ENCODE measurements around the gene ARFGEF3. TPM values are rescaled to one million over a fixed set of nuclear protein-coding genes. Genes with fewer than 3 reads are reported as not detected.

ARFGEF3 gene
- total RNA-seq, 2 donors from 2014 or later, result 3.6 to 8.0 TPM

DNA sequence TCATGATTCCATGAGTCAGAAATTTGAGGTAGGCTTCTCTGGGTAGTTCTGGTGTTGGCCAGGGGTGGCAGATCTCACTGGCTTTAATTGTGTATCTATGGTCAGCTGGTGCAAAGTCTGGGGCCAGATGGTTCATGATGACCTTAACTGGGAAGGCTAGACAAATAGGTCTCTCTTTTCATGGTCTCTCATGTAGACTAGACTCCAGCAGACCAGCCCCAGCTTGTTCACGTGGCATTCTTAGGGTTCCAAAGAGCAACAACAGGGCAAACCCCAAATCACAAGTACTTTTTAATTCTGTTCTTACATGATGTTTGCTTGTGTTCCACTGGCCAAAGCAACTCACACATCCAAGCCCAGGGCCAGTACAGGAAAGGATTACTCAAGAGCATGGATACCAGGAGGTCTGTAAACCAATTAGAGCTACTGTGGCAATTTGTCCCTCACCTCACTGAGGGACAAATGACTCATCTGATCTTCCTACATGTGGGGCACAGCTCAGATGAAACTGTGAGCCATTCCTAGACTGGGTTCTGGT, 136.1 kb downstream of the ARFGEF3 start:
- Mint-ChIP-seq H3K36me3 (ENCODE audit: low read depth) (no peaks in the 10 kb centered on the region), H3K4me1 (no peaks in the 10 kb centered on the region), H3K9me3 (no peaks in the 10 kb centered on the region), H3K27me3 (peaks cover 24% of the 10 kb centered on the region), H3K27ac (no peak overlapping the region), H3K4me3 (no peak overlapping the region)
- peak; percentile 95 for ATAC-seq (replicated peaks)

DNA sequence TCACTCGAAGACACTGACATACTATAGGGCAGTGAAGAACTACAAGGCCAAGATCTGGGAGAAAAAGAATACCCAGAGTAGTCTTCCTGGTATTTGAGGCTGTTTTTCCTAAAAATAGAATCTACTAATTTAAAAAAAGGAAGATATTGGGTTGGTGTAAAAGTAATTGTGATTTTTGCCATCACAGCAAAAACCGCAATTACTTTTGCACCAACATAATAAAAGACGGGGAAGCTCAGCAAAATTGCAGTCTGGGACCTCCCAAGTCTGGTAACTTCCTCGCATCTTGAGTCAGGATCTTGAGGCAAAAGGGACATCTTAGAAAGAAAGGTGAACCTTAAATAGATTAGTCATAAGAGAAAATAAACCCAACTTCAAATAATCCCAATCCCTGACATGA, 138.7 kb downstream of the ARFGEF3 start:
- Mint-ChIP-seq H3K27ac (no peak overlapping the region), H3K27me3 (peaks cover 21% of the 10 kb centered on the region), H3K4me3 (no peak overlapping the region), H3K36me3 (ENCODE audit: low read depth) (no peaks in the 10 kb centered on the region), H3K4me1 (no peaks in the 10 kb centered on the region), H3K9me3 (no peaks in the 10 kb centered on the region)
- ATAC-seq (replicated peaks), result no peak

GRCh38 chr6:138302554-138302953, 140.8 kb downstream of the ARFGEF3 start:
- H3K4me1 Mint-ChIP-seq, result no peaks in the 10 kb centered on the region
- H3K27ac Mint-ChIP-seq, result no peak overlapping the region
- no peaks in the 10 kb centered on the region for H3K36me3 Mint-ChIP-seq (ENCODE audit: low read depth)
- no peaks in the 10 kb centered on the region for H3K9me3 Mint-ChIP-seq
- no peak overlapping the region for H3K4me3 Mint-ChIP-seq
- ATAC-seq (replicated peaks), result no peak
- H3K27me3 Mint-ChIP-seq, result peaks cover 21% of the 10 kb centered on the region

DNA sequence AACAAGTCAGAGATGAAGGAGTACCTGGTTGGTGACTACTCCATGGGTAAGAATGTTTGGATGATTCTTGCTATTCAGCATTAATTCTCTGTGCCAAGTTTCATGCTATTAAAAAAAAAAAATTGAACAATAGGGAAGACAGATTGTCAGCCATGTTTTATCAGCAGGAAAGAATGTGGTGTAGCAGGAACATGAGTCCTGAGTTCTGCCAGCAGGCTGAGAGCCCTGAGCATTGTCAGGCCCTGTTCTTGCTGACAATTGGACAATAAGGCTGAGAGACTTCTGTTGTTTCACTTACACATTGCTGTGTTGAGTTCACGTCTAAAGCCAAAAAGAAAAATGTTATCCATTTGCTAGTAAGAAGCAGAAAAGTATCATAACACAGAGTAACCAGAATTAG, 145.6 kb downstream of the ARFGEF3 start:
- Mint-ChIP-seq H3K27me3 (peaks cover 1% of the 10 kb centered on the region), H3K27ac (no peak overlapping the region), H3K4me1 (no peaks in the 10 kb centered on the region), H3K36me3 (ENCODE audit: low read depth) (no peaks in the 10 kb centered on the region), H3K4me3 (no peak overlapping the region), H3K9me3 (no peaks in the 10 kb centered on the region)
- no peak for ATAC-seq (replicated peaks)

GRCh38 chr6:138307816-138308730, 146.3 kb downstream of the ARFGEF3 start:
- H3K4me1 Mint-ChIP-seq, result no peaks in the 10 kb centered on the region
- no peak overlapping the region for H3K4me3 Mint-ChIP-seq
- H3K9me3 Mint-ChIP-seq, result no peaks in the 10 kb centered on the region
- no peak overlapping the region for H3K27ac Mint-ChIP-seq
- no peak for ATAC-seq (replicated peaks)
- peaks cover 3% of the 10 kb centered on the region for H3K27me3 Mint-ChIP-seq
- no peaks in the 10 kb centered on the region for H3K36me3 Mint-ChIP-seq (ENCODE audit: low read depth)

GRCh38 chr6:138308731-138309110, 147.0 kb downstream of the ARFGEF3 start:
- no peak overlapping the region for H3K4me3 Mint-ChIP-seq

GRCh38 chr6:138309695-138310094, 148.0 kb downstream of the ARFGEF3 start:
- H3K4me3 Mint-ChIP-seq, result no peak overlapping the region
- H3K4me1 Mint-ChIP-seq, result no peaks in the 10 kb centered on the region
- no peaks in the 10 kb centered on the region for H3K36me3 Mint-ChIP-seq (ENCODE audit: low read depth)
- peaks cover 3% of the 10 kb centered on the region for H3K27me3 Mint-ChIP-seq
- H3K27ac Mint-ChIP-seq, result no peak overlapping the region
- no peak for ATAC-seq (replicated peaks)
- no peaks in the 10 kb centered on the region for H3K9me3 Mint-ChIP-seq

More at GRCh38 chr6:138308731-138309110, 147.0 kb downstream of the ARFGEF3 start:
- no peaks in the 10 kb centered on the region for H3K4me1 Mint-ChIP-seq
- H3K9me3 Mint-ChIP-seq, result no peaks in the 10 kb centered on the region
- no peak overlapping the region for H3K27ac Mint-ChIP-seq
- H3K36me3 Mint-ChIP-seq (ENCODE audit: low read depth), result no peaks in the 10 kb centered on the region
- peaks cover 3% of the 10 kb centered on the region for H3K27me3 Mint-ChIP-seq
- no peak for ATAC-seq (replicated peaks)

- Mint-ChIP-seq H3K27ac (no peak overlapping the region), H3K36me3 (ENCODE audit: low read depth) (no peaks in the 10 kb centered on the region), H3K9me3 (no peaks in the 10 kb centered on the region), H3K4me3 (no peak overlapping the region), H3K4me1 (no peaks in the 10 kb centered on the region), H3K27me3 (peaks cover 3% of the 10 kb centered on the region)
- no peak for ATAC-seq (replicated peaks)
Observed at GRCh38 chr6:138310294-138310693, 148.6 kb downstream of the ARFGEF3 start.

DNA sequence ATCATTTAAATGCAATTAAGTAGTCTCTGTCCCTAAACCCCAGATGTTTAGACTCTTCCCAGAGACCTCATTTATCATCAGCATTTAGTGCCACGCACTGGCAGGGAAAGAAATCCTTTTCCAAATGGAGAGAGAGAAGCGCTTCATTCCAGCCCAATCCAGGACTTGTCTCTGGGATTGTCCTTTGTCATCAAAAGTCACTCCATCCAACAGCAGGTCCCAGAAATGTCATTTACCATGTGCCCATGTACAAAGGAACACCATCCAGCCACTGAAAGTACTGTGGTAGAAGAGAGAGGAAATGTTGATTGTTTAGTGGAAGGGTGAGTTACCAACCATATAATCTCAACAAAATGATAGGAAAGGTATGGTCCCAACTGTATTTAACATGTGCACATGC, 149.1 kb downstream of the ARFGEF3 start:
- H3K4me1 Mint-ChIP-seq, result no peaks in the 10 kb centered on the region
- H3K4me3 Mint-ChIP-seq, result no peak overlapping the region
- no peak for ATAC-seq (replicated peaks)
- H3K27me3 Mint-ChIP-seq, result peaks cover 3% of the 10 kb centered on the region
- no peak overlapping the region for H3K27ac Mint-ChIP-seq
- H3K36me3 Mint-ChIP-seq (ENCODE audit: low read depth), result no peaks in the 10 kb centered on the region
- no peaks in the 10 kb centered on the region for H3K9me3 Mint-ChIP-seq

DNA sequence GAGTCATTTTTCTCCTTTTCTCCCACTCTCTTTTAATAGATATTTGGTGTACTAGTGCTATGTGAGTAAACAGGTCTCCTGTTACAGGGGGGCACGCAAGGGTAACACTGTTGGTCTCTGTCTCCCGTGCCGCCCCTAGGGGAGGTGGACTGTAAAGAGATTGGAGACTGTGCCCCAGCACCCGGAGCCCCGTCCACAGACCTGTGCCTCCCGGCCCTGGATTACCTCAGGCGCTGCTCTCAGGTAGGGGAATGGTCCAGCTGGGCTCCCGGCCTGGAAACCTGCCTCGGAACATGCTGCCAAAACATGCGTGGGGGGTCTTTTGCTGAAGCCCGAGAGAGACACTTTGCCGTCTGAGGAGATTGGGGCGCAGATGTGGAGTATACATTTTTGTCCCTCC, 149.5 kb downstream of the ARFGEF3 start:
- Mint-ChIP-seq H3K4me1 (no peaks in the 10 kb centered on the region), H3K27me3 (peaks cover 3% of the 10 kb centered on the region), H3K36me3 (ENCODE audit: low read depth) (no peaks in the 10 kb centered on the region), H3K9me3 (no peaks in the 10 kb centered on the region), H3K27ac (no peak overlapping the region), H3K4me3 (no peak overlapping the region)
- ATAC-seq (replicated peaks), result no peak

- no peaks in the 10 kb centered on the region for H3K36me3 Mint-ChIP-seq (ENCODE audit: low read depth)
Observed at GRCh38 chr6:138318741-138319375, 157.1 kb downstream of the ARFGEF3 start.

DNA sequence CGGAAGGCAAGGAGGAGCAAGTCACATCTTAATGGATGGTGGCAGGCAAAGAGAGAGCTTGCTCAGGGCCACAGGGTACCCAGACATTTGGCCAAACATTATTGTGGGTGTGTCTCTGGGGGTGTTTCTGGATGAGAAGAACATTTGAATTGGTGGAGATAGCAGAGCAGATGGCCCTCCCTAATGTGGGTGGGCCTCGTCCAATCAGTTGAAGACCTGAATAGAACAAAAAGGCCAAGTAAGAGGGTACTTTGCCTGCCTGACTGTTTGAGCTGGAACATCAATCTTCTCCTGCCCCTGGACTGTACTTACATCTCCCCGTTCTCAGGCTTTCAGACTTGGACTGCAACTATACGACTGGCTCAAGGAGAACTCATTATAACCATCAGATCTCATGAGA, 160.2 kb downstream of the ARFGEF3 start:
- peaks cover 20% of the 10 kb centered on the region for H3K27me3 Mint-ChIP-seq
- no peak overlapping the region for H3K27ac Mint-ChIP-seq
- peaks cover 5% of the 10 kb centered on the region for H3K9me3 Mint-ChIP-seq
- no peaks in the 10 kb centered on the region for H3K36me3 Mint-ChIP-seq (ENCODE audit: low read depth)
- no peak overlapping the region for H3K4me3 Mint-ChIP-seq
- H3K4me1 Mint-ChIP-seq, result no peaks in the 10 kb centered on the region
- ATAC-seq (replicated peaks), result no peak

More at GRCh38 chr6:138318741-138319375, 157.1 kb downstream of the ARFGEF3 start:
- H3K4me1 Mint-ChIP-seq, result no peaks in the 10 kb centered on the region
- no peak overlapping the region for H3K27ac Mint-ChIP-seq
- no peak overlapping the region for H3K4me3 Mint-ChIP-seq
- no peak for ATAC-seq (replicated peaks)
- peaks cover 5% of the 10 kb centered on the region for H3K9me3 Mint-ChIP-seq
- peaks cover 20% of the 10 kb centered on the region for H3K27me3 Mint-ChIP-seq

DNA sequence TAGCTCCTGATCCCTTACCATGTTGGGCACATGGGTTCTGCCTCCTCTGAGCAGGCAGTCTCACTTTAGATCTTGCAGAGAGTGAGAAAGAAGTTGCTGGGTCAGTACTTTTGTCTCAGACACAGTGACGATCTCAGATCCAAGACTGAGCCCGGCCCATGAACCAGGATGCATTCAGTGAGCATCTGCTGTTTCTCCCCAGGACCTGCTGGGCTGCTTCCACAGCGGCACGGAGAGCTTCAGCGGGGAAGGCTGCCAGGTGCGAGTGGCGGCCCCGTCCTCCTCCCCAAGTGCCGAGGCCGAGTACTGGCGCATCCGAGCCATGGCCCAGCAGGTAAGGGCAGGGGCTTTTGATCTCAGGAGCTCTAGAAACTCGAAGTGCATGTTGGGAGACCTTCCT, 162.1 kb downstream of the ARFGEF3 start:
- H3K4me3 Mint-ChIP-seq, result no peak overlapping the region
- no peak for ATAC-seq (replicated peaks)

DNA sequence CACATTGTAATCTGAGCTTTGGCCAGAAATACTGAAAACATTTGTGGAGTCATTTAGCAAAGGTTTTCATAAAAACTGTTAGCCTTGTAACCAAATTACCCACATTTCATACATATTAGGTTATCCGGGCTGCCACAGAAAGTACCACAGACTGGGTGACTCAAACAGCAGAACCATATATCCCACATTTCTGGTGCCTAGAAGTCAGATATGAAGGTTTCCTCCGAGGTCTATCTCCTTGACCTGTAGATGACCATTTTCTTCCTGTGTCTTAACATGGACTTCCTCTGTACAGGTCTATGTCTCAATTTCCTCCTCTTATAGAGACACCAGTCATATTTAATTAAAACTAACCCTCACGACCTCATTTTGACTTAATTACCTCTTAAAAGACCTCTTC, 166.5 kb downstream of the ARFGEF3 start:
- H3K27ac Mint-ChIP-seq, result no peak overlapping the region
- no peak overlapping the region for H3K4me3 Mint-ChIP-seq
- H3K27me3 Mint-ChIP-seq, result peaks cover 4% of the 10 kb centered on the region
- H3K36me3 Mint-ChIP-seq (ENCODE audit: low read depth), result no peaks in the 10 kb centered on the region
- ATAC-seq (replicated peaks), result peak; percentile 56
- no peaks in the 10 kb centered on the region for H3K4me1 Mint-ChIP-seq
- no peaks in the 10 kb centered on the region for H3K9me3 Mint-ChIP-seq

More for the DNA sequence above, 162.1 kb downstream of the ARFGEF3 start:
- no peak overlapping the region for H3K27ac Mint-ChIP-seq
- H3K9me3 Mint-ChIP-seq, result peaks cover 5% of the 10 kb centered on the region
- H3K4me1 Mint-ChIP-seq, result no peaks in the 10 kb centered on the region
- H3K27me3 Mint-ChIP-seq, result peaks cover 16% of the 10 kb centered on the region
- no peaks in the 10 kb centered on the region for H3K36me3 Mint-ChIP-seq (ENCODE audit: low read depth)

DNA sequence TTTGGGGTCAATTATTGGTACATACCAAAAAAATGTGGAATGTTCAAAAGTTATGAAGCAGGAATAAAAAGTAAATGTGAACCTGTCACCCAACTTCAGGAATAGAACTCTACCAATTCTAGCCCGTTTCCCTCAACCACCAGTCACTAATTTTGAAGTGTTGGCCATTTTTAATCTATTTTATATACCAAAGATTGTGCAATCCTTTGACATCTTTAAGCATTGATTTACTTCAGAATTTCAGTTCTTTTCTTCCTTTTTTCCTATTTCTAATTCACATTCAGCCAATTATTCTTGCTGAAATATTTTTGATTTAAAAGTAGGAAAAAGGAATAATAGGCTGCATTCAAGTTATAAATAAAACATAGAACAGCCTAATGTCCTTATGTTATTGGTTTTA, 169.0 kb downstream of the ARFGEF3 start:
- no peak for ATAC-seq (replicated peaks)
- H3K27me3 Mint-ChIP-seq, result peaks cover 9% of the 10 kb centered on the region
- no peak overlapping the region for H3K4me3 Mint-ChIP-seq
- H3K4me1 Mint-ChIP-seq, result no peaks in the 10 kb centered on the region
- H3K36me3 Mint-ChIP-seq (ENCODE audit: low read depth), result no peaks in the 10 kb centered on the region
- no peak overlapping the region for H3K27ac Mint-ChIP-seq
- no peaks in the 10 kb centered on the region for H3K9me3 Mint-ChIP-seq
